ENCODE results near the gene GPR25.

The GPR25 gene, protein sequence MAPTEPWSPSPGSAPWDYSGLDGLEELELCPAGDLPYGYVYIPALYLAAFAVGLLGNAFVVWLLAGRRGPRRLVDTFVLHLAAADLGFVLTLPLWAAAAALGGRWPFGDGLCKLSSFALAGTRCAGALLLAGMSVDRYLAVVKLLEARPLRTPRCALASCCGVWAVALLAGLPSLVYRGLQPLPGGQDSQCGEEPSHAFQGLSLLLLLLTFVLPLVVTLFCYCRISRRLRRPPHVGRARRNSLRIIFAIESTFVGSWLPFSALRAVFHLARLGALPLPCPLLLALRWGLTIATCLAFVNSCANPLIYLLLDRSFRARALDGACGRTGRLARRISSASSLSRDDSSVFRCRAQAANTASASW

GRCh38 chr1:200872446-200873115, at the start of gene GPR25:
GPR25 (plus strand) TSS chr1:200872981; CDS start chr1:200873038, 57 bp downstream.
- no peak for DNase-seq (ENCODE audit: low read depth)

- DNase-seq (ENCODE audit: low read depth), result no peak
Observed at GRCh38 chr1:200831091-200831490, 41.7 kb upstream of the GPR25 start.

GRCh38 chr1:200834383-200834782, 38.4 kb upstream of the GPR25 start:
- no peak for DNase-seq (ENCODE audit: low read depth)

DNA sequence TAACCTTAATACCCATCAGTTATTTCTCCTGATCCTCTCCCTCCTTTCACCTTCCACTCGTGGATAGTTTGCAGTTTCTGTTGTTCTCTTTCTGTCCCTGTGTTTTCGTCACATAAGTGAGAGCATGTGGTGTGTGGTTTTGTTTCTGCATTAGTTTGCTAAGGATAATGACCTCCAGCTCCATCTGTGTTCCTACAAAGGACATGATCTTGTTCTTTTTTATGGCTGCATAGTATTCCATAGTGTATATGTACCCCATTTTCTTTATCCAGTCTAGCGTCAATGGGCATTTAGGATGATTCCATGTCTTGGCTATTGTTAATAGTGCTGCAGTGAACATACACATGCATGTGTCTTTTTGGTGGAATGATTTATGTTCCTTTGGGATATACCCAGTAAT, 36.6 kb upstream of the GPR25 start:
- no peak for DNase-seq (ENCODE audit: low read depth)

GRCh38 chr1:200837931-200838571, 34.7 kb upstream of the GPR25 start:
- DNase-seq (ENCODE audit: low read depth), result no peak

DNA sequence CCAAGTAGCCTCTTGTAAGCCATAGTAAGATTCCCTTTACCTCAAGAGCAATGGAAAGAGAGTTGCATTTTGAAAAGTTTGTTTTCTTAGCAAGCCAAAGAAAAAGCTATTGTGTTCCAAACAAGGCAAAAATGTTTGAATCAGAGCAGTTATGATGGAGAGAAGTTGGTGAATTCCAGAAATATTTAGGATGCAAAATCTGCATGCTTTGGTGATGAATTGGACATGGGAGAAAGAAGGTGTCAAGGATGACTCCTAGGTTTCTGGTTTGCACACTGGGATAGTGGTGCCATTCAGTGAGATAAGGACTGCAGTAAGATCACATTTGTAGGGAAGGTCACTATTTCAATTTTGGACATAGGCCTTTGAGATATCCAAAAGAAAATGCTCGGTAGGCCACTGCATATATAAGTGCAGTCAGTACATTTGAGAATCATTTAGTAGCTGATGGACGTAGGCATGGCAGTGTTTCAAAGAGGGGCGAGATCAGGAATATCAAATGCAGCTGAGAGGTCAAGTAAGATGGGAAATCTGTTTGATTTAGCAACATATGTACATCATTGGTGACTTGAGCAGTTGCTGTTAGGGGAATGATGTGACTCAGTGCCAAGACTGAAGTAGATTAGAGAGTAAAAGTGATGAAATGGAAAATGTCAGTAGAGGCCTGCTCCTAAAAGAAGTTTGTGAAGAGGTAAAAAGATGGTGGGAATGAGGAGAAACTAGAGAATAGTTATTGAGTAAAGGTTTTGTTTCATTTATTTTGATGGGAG, 33.9 kb upstream of the GPR25 start:
- DNase-seq (ENCODE audit: low read depth), result no peak

GRCh38 chr1:200845360-200845759, 27.4 kb upstream of the GPR25 start:
- DNase-seq (ENCODE audit: low read depth), result no peak

GRCh38 chr1:200846398-200846797, 26.4 kb upstream of the GPR25 start:
- no peak for DNase-seq (ENCODE audit: low read depth)

- DNase-seq (ENCODE audit: low read depth), result no peak
Observed at GRCh38 chr1:200849430-200849829, 23.4 kb upstream of the GPR25 start.

DNA sequence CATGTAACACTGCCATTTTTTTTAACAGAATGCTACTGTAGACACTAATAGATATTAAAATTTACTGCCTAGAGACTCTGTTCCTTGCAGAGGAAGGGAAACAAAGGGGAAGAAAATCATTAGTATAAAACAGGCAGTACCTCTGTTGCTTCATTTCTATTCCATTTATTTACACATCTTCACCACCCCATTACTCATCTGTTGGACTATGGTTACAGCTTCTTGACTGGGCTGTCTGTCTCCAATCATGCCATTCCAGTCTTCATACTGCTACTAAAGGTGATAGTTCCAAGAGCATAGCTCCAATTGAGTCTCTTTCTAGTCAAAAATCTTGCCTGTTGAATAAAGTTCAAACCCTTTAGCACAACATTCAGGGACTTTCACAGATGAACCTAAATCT, 22.2 kb upstream of the GPR25 start:
- DNase-seq (ENCODE audit: low read depth), result no peak

DNA sequence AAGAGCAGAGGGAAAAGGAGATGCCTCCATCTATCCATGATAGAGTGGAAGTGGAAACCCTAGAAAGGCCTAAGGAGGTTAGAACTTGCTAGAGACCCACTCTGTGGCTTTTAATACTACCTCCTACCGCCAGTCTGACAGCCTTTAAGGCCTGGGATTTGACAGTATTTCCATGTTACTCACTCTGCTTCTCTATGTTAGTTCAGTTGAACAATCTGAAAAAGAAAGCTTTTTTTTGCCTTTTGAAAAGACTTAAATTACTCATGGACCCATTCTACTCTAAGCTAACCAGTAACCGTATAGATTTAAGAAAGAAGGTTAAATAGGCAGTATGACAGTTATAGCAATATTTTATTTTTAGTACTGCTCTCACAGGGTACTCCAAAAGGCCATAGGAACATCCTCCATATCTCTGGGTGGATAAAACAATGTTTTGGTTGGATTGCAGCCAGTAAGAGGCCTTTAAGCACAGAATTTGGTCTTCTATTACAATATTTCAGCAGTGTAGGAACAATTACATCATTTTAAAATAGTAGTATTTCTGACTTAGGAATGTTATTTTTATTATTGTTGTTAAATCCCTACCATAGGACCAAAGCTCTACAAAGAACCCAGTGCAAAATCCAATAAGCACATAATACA, 15.9 kb upstream of the GPR25 start:
- no peak for DNase-seq (ENCODE audit: low read depth)

DNA sequence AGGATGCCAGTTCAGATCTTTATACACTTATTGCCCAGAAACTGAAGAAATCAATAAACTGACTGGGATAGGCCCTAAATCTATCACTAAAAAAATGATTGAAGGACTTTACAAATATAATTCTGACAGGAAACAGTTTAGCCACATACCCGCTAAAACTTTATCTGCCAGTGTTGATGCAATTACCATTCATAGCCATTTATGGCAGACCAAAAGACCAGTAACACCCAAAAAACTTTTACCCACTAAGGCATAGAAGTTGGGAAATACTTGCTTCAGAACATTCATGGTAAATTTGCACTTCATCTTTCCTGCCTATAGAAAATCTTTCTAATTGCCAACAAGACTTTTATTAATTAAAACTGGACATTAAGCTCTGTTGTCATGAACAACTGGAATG, 15.0 kb upstream of the GPR25 start:
- DNase-seq (ENCODE audit: low read depth), result no peak

DNA sequence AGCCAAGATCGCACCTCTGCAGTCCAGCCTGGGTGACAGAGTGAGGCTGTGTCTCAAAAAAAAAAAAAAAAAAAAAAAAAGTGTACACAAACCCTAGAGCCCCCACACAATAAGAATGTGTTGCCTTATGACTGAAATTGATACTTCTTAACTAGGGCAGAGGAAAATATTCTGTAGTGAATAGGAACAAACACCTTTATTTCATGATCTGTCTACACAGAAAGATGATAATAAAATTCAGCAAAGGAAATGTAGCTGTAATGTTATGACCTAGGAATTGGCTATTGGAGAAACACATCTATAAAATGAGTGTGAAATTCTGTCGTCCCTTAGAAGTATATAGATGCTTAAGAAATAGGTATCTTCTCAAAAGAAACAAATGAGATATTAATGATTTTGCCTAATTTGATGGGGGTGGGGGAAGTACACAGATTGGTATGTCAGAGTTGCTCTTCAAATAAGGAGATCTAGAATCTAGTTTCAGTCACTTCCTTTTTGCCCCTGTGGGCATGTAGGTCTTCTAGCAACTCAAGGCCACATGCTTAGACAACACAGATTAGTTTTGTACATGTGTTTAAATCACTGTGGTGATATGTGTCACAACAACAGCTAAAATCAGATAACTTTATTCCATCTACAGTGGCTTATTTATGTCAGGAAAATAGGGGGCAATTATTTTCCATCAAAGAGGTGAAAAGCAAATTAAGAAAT, 10.7 kb upstream of the GPR25 start:
- no peak for DNase-seq (ENCODE audit: low read depth)

DNA sequence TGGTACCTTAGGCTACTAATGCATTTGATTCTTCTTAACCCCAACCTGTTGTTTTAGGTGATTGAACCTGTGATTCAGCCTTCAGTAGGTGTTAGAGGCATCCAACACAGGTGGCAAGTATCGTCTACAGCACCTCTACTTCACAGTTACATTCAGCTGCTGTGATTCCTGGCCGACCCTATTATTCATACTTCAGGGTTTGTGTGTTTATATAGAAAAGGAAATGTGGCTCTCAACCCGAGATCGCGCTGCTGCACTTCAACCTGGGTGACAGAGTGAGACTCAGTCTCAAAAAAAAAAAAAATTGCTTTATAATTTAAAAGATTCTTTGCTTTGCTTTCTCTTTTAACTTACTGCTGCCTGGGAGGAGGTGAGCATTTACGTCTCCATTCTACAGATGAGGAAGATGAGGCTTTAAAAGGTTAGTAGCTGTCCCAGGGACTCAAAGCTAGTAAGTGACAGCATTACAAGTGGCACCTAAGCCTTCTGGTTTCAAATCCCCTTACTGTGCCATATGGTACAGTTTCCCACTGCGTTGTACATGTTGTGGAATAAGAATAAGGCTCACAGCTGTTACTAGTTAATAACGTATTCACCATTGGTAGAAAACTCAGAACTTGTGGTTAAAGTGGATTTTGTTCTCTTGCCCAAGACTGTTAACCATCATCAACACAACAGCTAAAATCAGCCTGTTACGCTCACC, 9.9 kb upstream of the GPR25 start:
- DNase-seq (ENCODE audit: low read depth), result no peak

DNA sequence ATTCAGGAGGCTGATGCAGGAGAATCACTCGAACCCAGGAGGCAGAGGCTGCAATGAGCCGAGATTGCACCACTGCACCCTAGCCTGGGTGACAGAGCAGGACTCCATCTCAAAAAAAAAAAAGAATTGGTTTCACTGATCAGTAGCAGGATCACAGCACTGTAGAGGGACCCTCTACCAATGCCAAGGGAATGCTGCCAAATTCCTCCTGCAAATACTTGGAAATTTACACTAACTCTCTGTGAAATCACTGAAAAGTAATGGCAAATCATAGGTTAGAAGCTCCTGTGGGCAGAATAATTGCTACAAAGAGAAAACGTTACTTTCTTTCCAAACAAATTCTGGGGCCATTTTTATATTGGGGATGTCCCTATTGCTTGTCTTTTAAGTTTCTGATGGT, 6.7 kb upstream of the GPR25 start:
- DNase-seq (ENCODE audit: low read depth), result no peak

GRCh38 chr1:200866521-200866920, 6.3 kb upstream of the GPR25 start:
- DNase-seq (ENCODE audit: low read depth), result peak; percentile 35

- DNase-seq (ENCODE audit: low read depth), result no peak
Observed at GRCh38 chr1:200867018-200867811, 5.6 kb upstream of the GPR25 start.

DNA sequence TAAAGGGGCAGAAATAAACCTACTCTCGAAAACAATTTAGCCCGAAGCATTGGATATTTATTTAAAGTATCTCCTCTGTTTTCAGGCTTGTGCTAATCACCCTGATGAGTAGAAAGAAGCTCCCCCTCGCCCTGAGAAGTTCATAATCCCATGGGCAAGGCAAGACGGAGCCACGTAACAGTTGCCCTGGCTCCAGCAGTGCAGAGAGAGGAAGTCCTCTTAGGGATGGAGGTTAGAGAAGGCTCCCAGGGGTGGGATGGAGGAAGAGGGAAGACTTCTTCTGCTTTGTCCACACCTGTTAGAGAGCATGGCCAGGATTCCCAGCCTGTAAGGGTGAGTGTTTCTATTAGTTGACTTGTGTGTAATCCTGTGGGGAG, 3.4 kb upstream of the GPR25 start:
- no peak for DNase-seq (ENCODE audit: low read depth)

GRCh38 chr1:200869753-200870391, 2.9 kb upstream of the GPR25 start:
- DNase-seq (ENCODE audit: low read depth), result no peak
